HEK293 (cell line): ENCODE data around the gene SATL1.

Source experiments
- CTCF ChIA-PET: fragments of 350-600 bp; formaldehyde crosslinking; extraction: SDS; loops from one replicate; lab custom pipeline; 2021; ENCODE audit warnings: antibody characterized with exemption; lab: Yijun Ruan, JAX
- POLR2A ChIA-PET: fragments of 300-600 bp; formaldehyde crosslinking; extraction: SDS; loops from one replicate; lab custom pipeline; 2020; ENCODE audit warnings: antibody characterized with exemption, inconsistent platforms; lab: Yijun Ruan, JAX
- H3K27ac ChIP-seq: fragments of 200-500 bp; sonication (Bioruptor generic); 2 replicates; pipeline ENCODE4 v1.5.1; 2014; ENCODE audit warnings: low read depth, low read length, control low read depth, inconsistent platforms; ENCODE audit errors: extremely low read depth
- H3K36me3 ChIP-seq, 2 experiments: fragments of 200-500 bp in 1 of 2; sonication (Bioruptor generic) in 1 of 2; 1 replicate in 1 of 2; 2 replicates in 1 of 2; pipeline ENCODE4 v1.5.1; 2014 to 2017; ENCODE audit warnings: inconsistent platforms in 2 of 2, low read length in 2 of 2; ENCODE audit not compliant: control insufficient read depth in 2 of 2, insufficient read depth in 1 of 2
- H3K4me1 ChIP-seq: fragments of 200-500 bp; sonication (Bioruptor generic); 2 replicates; pipeline ENCODE4 v1.5.1; 2014; ENCODE audit warnings: mild to moderate bottlenecking, low read length, inconsistent platforms; ENCODE audit not compliant: control insufficient read depth, insufficient read depth
- H3K4me3 ChIP-seq: 2 replicates; pipeline ENCODE4 v1.5.1; 2011; ENCODE audit warnings: low read depth, mild to moderate bottlenecking, control low read depth, low read length, moderate library complexity
- H3K9me3 ChIP-seq: fragments of 200-500 bp; sonication (Bioruptor generic); 2 replicates; pipeline ENCODE4 v1.5.1; 2014; ENCODE audit warnings: low read depth, low read length, inconsistent platforms; ENCODE audit not compliant: control insufficient read depth, insufficient read depth
- GLIS1 ChIP-seq: fragments of 450-650 bp; formaldehyde crosslinking; IDR thresholded peaks from 2 replicates; pipeline ENCODE4 v1.5.1; 2016; ENCODE audit warnings: missing biosample characterization, missing genetic modification characterization
- IKZF3 ChIP-seq: fragments of 450-650 bp; IDR thresholded peaks from 2 replicates; pipeline ENCODE4 v1.5.0; 2018; ENCODE audit warnings: missing biosample characterization, mild to moderate bottlenecking, missing genetic modification characterization, moderate library complexity
- KLF16 ChIP-seq: fragments of 450-650 bp; formaldehyde crosslinking; IDR thresholded peaks from 2 replicates; pipeline ENCODE4 v1.5.1; 2017; ENCODE audit warnings: missing biosample characterization, missing genetic modification characterization
- SP3 ChIP-seq: fragments of 450-650 bp; formaldehyde crosslinking; IDR thresholded peaks from 2 replicates; pipeline ENCODE4 v1.5.1; 2016; ENCODE audit warnings: missing biosample characterization, missing genetic modification characterization
- ZNF112 ChIP-seq: fragments of 450-650 bp; formaldehyde crosslinking; IDR thresholded peaks from 2 replicates; pipeline ENCODE4 v1.5.0; 2017; ENCODE audit warnings: missing biosample characterization, missing genetic modification characterization
- ZNF133 ChIP-seq: fragments of 450-650 bp; formaldehyde crosslinking; IDR thresholded peaks from 2 replicates; pipeline ENCODE4 v1.5.1; 2016; ENCODE audit warnings: missing biosample characterization, missing genetic modification characterization
- ZNF433 ChIP-seq: fragments of 450-650 bp; formaldehyde crosslinking; IDR thresholded peaks from 2 replicates; pipeline ENCODE4 v1.5.1; 2016; ENCODE audit warnings: missing biosample characterization, missing genetic modification characterization, low read depth
- ZNF521 ChIP-seq: fragments of 450-650 bp; formaldehyde crosslinking; IDR thresholded peaks from 2 replicates; pipeline ENCODE4 v1.5.1; 2017; ENCODE audit warnings: missing biosample characterization, mild to moderate bottlenecking, missing genetic modification characterization
- ZNF571 ChIP-seq: fragments of 450-650 bp; formaldehyde crosslinking; IDR thresholded peaks from 2 replicates; pipeline ENCODE4 v1.5.0; 2017; ENCODE audit warnings: missing biosample characterization, missing genetic modification characterization
- ZNF600 ChIP-seq: fragments of 450-650 bp; formaldehyde crosslinking; IDR thresholded peaks from 2 replicates; pipeline ENCODE4 v1.5.1; 2016; ENCODE audit warnings: missing biosample characterization, missing genetic modification characterization
- ZNF785 ChIP-seq: fragments of 450-650 bp; formaldehyde crosslinking; IDR thresholded peaks from 2 replicates; pipeline ENCODE4 v1.5.1; 2016; ENCODE audit warnings: missing biosample characterization, missing genetic modification characterization
- TF ChIP-seq, protein P1 (sequence below): IDR thresholded peaks from 2 replicates; pipeline ENCODE4 v1.6.1; 2011; ENCODE audit warnings: mild to moderate bottlenecking, low read depth, low read length, borderline replicate concordance
- TF ChIP-seq, protein P2 (sequence below): fragments of 450-650 bp; formaldehyde crosslinking; IDR thresholded peaks from 2 replicates; pipeline ENCODE4 v1.5.1; 2016; ENCODE audit warnings: missing biosample characterization, missing genetic modification characterization
- TF ChIP-seq, protein P3 (sequence below): fragments of 450-650 bp; formaldehyde crosslinking; IDR thresholded peaks from 2 replicates; pipeline ENCODE4 v1.5.1; 2016; ENCODE audit warnings: missing biosample characterization, missing genetic modification characterization
- TF ChIP-seq, protein P4 (sequence below): fragments of 450-650 bp; IDR thresholded peaks from 2 replicates; pipeline ENCODE4 v1.5.1; 2018; ENCODE audit warnings: missing biosample characterization, mild to moderate bottlenecking, missing genetic modification characterization
- TF ChIP-seq, protein P5 (sequence below): fragments of 450-650 bp; formaldehyde crosslinking; IDR thresholded peaks from 2 replicates; pipeline ENCODE4 v1.5.1; 2016; ENCODE audit warnings: missing biosample characterization, missing genetic modification characterization, low read depth
- TF ChIP-seq, protein P6 (sequence below): fragments of 450-650 bp; formaldehyde crosslinking; conservative IDR thresholded peaks from 2 replicates; pipeline ENCODE4 v1.5.1; 2016; ENCODE audit warnings: low read depth, missing biosample characterization, missing genetic modification characterization

SATL1 gene

DNA sequence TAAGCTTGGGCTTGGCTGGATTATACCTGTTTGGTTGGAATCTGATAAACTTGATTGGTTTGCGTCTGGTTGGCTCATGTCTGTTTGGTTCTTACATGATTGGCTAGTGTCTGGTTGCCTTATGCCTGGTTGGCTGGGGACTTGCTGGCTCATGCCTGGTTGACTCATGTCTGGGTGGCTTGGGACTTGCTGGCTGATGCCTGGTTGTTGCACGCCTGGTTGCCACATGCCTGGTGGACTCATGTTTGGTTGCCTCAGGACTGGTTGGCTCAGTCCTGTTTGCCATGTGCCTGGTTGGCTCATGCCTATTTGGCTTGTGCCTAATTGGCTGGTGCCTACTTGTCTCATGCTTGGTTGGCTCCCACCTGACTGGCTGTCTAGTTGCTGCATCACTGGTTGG is 135.4 kb downstream of the SATL1 start:
- no peak overlapping the region for H3K4me3 ChIP-seq
- no peaks in the 10 kb centered on the region for H3K36me3 ChIP-seq
- ChIA-PET CTCF (interaction anchor here (4.1 kb wide), 1 partner anchor 8 kb away, joined by 27 read pairs; no protein-coding TSS in a partner anchor), POLR2A (no interaction called here)
- TF ChIP-seq KLF16 (tag by site-specific recombination) = no peak
- TF ChIP-seq, protein P1, sequence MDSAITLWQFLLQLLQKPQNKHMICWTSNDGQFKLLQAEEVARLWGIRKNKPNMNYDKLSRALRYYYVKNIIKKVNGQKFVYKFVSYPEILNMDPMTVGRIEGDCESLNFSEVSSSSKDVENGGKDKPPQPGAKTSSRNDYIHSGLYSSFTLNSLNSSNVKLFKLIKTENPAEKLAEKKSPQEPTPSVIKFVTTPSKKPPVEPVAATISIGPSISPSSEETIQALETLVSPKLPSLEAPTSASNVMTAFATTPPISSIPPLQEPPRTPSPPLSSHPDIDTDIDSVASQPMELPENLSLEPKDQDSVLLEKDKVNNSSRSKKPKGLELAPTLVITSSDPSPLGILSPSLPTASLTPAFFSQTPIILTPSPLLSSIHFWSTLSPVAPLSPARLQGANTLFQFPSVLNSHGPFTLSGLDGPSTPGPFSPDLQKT = no peak
- no peak for TF ChIP-seq ZNF785 (tag by site-specific recombination)
- TF ChIP-seq GLIS1 = no peak
- no peak for TF ChIP-seq IKZF3 (tag by site-specific recombination)
- TF ChIP-seq, protein P2, sequence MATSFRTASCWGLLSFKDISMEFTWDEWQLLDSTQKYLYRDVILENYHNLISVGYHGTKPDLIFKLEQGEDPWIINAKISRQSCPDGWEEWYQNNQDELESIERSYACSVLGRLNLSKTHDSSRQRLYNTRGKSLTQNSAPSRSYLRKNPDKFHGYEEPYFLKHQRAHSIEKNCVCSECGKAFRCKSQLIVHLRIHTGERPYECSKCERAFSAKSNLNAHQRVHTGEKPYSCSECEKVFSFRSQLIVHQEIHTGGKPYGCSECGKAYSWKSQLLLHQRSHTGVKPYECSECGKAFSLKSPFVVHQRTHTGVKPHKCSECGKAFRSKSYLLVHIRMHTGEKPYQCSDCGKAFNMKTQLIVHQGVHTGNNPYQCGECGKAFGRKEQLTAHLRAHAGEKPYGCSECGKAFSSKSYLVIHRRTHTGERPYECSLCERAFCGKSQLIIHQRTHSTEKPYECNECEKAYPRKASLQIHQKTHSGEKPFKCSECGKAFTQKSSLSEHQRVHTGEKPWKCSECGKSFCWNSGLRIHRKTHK (tag by site-specific recombination) = no peak
- no peak for TF ChIP-seq ZNF571
- TF ChIP-seq, protein P3, sequence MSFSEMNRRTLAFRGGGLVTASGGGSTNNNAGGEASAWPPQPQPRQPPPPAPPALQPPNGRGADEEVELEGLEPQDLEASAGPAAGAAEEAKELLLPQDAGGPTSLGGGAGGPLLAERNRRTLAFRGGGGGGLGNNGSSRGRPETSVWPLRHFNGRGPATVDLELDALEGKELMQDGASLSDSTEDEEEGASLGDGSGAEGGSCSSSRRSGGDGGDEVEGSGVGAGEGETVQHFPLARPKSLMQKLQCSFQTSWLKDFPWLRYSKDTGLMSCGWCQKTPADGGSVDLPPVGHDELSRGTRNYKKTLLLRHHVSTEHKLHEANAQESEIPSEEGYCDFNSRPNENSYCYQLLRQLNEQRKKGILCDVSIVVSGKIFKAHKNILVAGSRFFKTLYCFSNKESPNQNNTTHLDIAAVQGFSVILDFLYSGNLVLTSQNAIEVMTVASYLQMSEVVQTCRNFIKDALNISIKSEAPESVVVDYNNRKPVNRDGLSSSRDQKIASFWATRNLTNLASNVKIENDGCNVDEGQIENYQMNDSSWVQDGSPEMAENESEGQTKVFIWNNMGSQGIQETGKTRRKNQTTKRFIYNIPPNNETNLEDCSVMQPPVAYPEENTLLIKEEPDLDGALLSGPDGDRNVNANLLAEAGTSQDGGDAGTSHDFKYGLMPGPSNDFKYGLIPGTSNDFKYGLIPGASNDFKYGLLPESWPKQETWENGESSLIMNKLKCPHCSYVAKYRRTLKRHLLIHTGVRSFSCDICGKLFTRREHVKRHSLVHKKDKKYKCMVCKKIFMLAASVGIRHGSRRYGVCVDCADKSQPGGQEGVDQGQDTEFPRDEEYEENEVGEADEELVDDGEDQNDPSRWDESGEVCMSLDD (tag by site-specific recombination) = no peak
- no peak for TF ChIP-seq SP3
- TF ChIP-seq, protein P4, sequence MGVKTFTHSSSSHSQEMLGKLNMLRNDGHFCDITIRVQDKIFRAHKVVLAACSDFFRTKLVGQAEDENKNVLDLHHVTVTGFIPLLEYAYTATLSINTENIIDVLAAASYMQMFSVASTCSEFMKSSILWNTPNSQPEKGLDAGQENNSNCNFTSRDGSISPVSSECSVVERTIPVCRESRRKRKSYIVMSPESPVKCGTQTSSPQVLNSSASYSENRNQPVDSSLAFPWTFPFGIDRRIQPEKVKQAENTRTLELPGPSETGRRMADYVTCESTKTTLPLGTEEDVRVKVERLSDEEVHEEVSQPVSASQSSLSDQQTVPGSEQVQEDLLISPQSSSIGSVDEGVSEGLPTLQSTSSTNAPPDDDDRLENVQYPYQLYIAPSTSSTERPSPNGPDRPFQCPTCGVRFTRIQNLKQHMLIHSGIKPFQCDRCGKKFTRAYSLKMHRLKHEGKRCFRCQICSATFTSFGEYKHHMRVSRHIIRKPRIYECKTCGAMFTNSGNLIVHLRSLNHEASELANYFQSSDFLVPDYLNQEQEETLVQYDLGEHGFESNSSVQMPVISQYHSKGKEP = no peak
- TF ChIP-seq ZNF600 = no peak
- no peak for TF ChIP-seq ZNF133 (tag by site-specific recombination)
- TF ChIP-seq, protein P5, sequence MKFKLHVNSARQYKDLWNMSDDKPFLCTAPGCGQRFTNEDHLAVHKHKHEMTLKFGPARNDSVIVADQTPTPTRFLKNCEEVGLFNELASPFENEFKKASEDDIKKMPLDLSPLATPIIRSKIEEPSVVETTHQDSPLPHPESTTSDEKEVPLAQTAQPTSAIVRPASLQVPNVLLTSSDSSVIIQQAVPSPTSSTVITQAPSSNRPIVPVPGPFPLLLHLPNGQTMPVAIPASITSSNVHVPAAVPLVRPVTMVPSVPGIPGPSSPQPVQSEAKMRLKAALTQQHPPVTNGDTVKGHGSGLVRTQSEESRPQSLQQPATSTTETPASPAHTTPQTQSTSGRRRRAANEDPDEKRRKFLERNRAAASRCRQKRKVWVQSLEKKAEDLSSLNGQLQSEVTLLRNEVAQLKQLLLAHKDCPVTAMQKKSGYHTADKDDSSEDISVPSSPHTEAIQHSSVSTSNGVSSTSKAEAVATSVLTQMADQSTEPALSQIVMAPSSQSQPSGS (tag by site-specific recombination) = no peak
- TF ChIP-seq ZNF521 (tag by site-specific recombination) = no peak
- no peak for TF ChIP-seq ZNF112 (tag by site-specific recombination)
- TF ChIP-seq ZNF433 (tag by site-specific recombination) = no peak
- TF ChIP-seq, protein P6, sequence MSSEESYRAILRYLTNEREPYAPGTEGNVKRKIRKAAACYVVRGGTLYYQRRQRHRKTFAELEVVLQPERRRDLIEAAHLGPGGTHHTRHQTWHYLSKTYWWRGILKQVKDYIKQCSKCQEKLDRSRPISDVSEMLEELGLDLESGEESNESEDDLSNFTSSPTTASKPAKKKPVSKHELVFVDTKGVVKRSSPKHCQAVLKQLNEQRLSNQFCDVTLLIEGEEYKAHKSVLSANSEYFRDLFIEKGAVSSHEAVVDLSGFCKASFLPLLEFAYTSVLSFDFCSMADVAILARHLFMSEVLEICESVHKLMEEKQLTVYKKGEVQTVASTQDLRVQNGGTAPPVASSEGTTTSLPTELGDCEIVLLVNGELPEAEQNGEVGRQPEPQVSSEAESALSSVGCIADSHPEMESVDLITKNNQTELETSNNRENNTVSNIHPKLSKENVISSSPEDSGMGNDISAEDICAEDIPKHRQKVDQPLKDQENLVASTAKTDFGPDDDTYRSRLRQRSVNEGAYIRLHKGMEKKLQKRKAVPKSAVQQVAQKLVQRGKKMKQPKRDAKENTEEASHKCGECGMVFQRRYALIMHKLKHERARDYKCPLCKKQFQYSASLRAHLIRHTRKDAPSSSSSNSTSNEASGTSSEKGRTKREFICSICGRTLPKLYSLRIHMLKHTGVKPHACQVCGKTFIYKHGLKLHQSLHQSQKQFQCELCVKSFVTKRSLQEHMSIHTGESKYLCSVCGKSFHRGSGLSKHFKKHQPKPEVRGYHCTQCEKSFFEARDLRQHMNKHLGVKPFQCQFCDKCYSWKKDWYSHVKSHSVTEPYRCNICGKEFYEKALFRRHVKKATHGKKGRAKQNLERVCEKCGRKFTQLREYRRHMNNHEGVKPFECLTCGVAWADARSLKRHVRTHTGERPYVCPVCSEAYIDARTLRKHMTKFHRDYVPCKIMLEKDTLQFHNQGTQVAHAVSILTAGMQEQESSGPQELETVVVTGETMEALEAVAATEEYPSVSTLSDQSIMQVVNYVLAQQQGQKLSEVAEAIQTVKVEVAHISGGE (tag by site-specific recombination) = no peak
- H3K9me3 ChIP-seq = peaks cover 2% of the 10 kb centered on the region; the same call in 1 of the 2 replicates
- no peaks in the 10 kb centered on the region for H3K4me1 ChIP-seq
- H3K27ac ChIP-seq = no peak overlapping the region
